ENCODE data around the gene CYP24A1. TPM values are rescaled to one million over a fixed set of nuclear protein-coding genes. Genes with fewer than 3 reads are reported as not detected.

The CYP24A1 gene
- total RNA-seq, 1 donor from 2014 or later, result 23.6 TPM

- DNase-seq (ENCODE audit: low spot score in 2 of 2, unreplicated experiment in 2 of 2), result no peak
- Mint-ChIP-seq H3K27ac (peak overlapping the region; percentile 51), H3K4me3 (no peak overlapping the region), H3K36me3 (no peaks in the 10 kb centered on the region), H3K4me1 (peaks cover 4% of the 10 kb centered on the region), H3K27me3 (ENCODE audit: low read depth) (no peaks in the 10 kb centered on the region), H3K9me3 (peaks cover 4% of the 10 kb centered on the region)
- TF ChIP-seq CTCF (IDR thresholded peaks at IDR 0.05; ENCODE audit: unreplicated experiment), result no peak
Observed at GRCh38 chr20:54140067-54140466, 33.7 kb downstream of the CYP24A1 start.

- H3K9me3 Mint-ChIP-seq, result peaks cover 4% of the 10 kb centered on the region
- no peak overlapping the region for H3K27ac Mint-ChIP-seq
- no peaks in the 10 kb centered on the region for H3K27me3 Mint-ChIP-seq (ENCODE audit: low read depth)
- no peaks in the 10 kb centered on the region for H3K36me3 Mint-ChIP-seq
- no peak for DNase-seq (ENCODE audit: low spot score in 2 of 2, unreplicated experiment in 2 of 2)
- no peak overlapping the region for H3K4me3 Mint-ChIP-seq
- H3K4me1 Mint-ChIP-seq, result peaks cover 4% of the 10 kb centered on the region
- no peak for TF ChIP-seq CTCF (IDR thresholded peaks at IDR 0.05; ENCODE audit: unreplicated experiment)
Observed at GRCh38 chr20:54139188-54139587, 34.6 kb downstream of the CYP24A1 start.

- no peak overlapping the region for H3K27ac Mint-ChIP-seq
- H3K4me1 Mint-ChIP-seq, result peaks cover 4% of the 10 kb centered on the region
- H3K9me3 Mint-ChIP-seq, result peaks cover 4% of the 10 kb centered on the region
- H3K4me3 Mint-ChIP-seq, result no peak overlapping the region
- no peaks in the 10 kb centered on the region for H3K27me3 Mint-ChIP-seq (ENCODE audit: low read depth)
- no peaks in the 10 kb centered on the region for H3K36me3 Mint-ChIP-seq
- TF ChIP-seq CTCF (IDR thresholded peaks at IDR 0.05; ENCODE audit: unreplicated experiment), result no peak
- DNase-seq (ENCODE audit: low spot score in 2 of 2, unreplicated experiment in 2 of 2), result no peak
Observed at GRCh38 chr20:54138427-54138826, 35.4 kb downstream of the CYP24A1 start.

DNA sequence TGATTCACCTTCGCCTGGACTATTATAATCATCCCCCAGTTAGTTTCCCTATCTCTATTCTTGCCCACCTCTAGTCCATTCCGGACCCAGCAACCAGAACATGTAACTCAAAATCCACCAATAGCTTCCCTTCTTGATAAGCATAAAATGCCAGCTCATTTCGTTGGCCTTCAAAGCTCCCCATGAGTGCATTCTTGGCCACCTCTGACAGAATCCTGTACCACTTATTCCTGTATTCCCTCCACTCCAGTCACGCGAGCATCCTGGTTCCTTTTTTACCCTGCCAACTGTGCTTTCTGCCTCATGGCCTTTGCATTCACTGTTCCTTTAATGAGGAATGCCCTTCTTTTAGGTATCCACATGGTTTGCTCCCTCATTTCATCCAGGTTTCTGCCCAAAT, 36.7 kb downstream of the CYP24A1 start:
- no peak overlapping the region for H3K4me3 Mint-ChIP-seq
- H3K36me3 Mint-ChIP-seq, result no peaks in the 10 kb centered on the region
- H3K4me1 Mint-ChIP-seq, result peaks cover 5% of the 10 kb centered on the region
- no peak overlapping the region for H3K27ac Mint-ChIP-seq
- TF ChIP-seq CTCF (IDR thresholded peaks at IDR 0.05; ENCODE audit: unreplicated experiment), result no peak
- peaks cover 4% of the 10 kb centered on the region for H3K9me3 Mint-ChIP-seq
- no peaks in the 10 kb centered on the region for H3K27me3 Mint-ChIP-seq (ENCODE audit: low read depth)
- DNase-seq (ENCODE audit: low spot score in 2 of 2, unreplicated experiment in 2 of 2), result no peak

- peaks cover 2% of the 10 kb centered on the region for H3K9me3 Mint-ChIP-seq
- no peak overlapping the region for H3K4me3 Mint-ChIP-seq
- H3K4me1 Mint-ChIP-seq, result peaks cover 3% of the 10 kb centered on the region
- no peak overlapping the region for H3K27ac Mint-ChIP-seq
- no peak for DNase-seq (ENCODE audit: low spot score in 2 of 2, unreplicated experiment in 2 of 2)
- TF ChIP-seq CTCF (IDR thresholded peaks at IDR 0.05; ENCODE audit: unreplicated experiment), result no peak
- H3K27me3 Mint-ChIP-seq (ENCODE audit: low read depth), result no peaks in the 10 kb centered on the region
- H3K36me3 Mint-ChIP-seq, result no peaks in the 10 kb centered on the region
Observed at GRCh38 chr20:54134445-54135220, 39.2 kb downstream of the CYP24A1 start.
